Measurements from ENCODE around the gene SAA1. TPM values are rescaled to one million over a fixed set of nuclear protein-coding genes. Genes with fewer than 3 reads are reported as not detected.

The SAA1 gene
- total and polyA plus RNA-seq, 10 of the 15 experiments (the other 5 are each of a cell fraction or from before 2014, with no cell fraction given): 0.36 to 6.9 TPM; not detected in 8

DNA sequence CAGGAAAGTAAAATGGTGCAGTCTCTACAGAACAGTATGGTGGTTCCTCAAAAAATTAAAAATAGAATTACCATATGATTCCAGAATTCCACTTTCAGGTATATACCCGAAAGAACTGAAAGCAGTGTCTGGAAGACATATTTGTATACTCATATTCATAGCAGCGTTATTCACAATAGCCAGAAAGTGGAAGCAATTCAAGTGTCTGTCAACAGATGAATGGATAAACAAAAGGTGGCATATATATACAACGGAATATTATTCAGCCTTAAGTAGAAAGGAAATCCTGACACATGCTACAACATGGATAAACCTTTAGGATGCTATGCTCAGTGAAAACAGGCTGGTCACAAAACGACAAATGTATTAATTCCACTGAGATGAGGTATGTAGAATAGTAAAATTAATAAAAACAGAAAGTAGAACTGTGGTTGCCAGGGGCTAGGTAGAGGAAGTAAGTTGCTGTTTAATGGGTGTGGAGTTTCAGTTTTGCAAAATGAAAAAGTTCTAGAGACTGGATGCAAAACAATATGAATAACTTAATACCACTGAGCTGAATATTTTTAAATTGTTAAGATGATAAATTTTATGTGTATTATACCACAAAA, 14.5 kb downstream of the SAA1 start (continued):
- TF ChIP-seq, protein P1, sequence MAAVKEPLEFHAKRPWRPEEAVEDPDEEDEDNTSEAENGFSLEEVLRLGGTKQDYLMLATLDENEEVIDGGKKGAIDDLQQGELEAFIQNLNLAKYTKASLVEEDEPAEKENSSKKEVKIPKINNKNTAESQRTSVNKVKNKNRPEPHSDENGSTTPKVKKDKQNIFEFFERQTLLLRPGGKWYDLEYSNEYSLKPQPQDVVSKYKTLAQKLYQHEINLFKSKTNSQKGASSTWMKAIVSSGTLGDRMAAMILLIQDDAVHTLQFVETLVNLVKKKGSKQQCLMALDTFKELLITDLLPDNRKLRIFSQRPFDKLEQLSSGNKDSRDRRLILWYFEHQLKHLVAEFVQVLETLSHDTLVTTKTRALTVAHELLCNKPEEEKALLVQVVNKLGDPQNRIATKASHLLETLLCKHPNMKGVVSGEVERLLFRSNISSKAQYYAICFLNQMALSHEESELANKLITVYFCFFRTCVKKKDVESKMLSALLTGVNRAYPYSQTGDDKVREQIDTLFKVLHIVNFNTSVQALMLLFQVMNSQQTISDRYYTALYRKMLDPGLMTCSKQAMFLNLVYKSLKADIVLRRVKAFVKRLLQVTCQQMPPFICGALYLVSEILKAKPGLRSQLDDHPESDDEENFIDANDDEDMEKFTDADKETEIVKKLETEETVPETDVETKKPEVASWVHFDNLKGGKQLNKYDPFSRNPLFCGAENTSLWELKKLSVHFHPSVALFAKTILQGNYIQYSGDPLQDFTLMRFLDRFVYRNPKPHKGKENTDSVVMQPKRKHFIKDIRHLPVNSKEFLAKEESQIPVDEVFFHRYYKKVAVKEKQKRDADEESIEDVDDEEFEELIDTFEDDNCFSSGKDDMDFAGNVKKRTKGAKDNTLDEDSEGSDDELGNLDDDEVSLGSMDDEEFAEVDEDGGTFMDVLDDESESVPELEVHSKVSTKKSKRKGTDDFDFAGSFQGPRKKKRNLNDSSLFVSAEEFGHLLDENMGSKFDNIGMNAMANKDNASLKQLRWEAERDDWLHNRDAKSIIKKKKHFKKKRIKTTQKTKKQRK (IDR thresholded peaks at IDR 0.05; ENCODE audit: low read depth, low read length): no peak
- TF ChIP-seq, protein P2, sequence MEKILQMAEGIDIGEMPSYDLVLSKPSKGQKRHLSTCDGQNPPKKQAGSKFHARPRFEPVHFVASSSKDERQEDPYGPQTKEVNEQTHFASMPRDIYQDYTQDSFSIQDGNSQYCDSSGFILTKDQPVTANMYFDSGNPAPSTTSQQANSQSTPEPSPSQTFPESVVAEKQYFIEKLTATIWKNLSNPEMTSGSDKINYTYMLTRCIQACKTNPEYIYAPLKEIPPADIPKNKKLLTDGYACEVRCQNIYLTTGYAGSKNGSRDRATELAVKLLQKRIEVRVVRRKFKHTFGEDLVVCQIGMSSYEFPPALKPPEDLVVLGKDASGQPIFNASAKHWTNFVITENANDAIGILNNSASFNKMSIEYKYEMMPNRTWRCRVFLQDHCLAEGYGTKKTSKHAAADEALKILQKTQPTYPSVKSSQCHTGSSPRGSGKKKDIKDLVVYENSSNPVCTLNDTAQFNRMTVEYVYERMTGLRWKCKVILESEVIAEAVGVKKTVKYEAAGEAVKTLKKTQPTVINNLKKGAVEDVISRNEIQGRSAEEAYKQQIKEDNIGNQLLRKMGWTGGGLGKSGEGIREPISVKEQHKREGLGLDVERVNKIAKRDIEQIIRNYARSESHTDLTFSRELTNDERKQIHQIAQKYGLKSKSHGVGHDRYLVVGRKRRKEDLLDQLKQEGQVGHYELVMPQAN (conservative IDR thresholded peaks at IDR 0.05): no peak
- TF ChIP-seq NFIC (IDR thresholded peaks at IDR 0.05; ENCODE audit: low read depth, low read length): peak; percentile 54; the same call in 1 of the 2 replicates
- TF ChIP-seq SMC3 (IDR thresholded peaks at IDR 0.05; ENCODE audit: borderline replicate concordance, low read length): no peak
- no peak for TF ChIP-seq BHLHE40 (IDR thresholded peaks at IDR 0.05; ENCODE audit: borderline replicate concordance in 1 of 2, low read depth in 2 of 2, low read length in 1 of 2)
- TF ChIP-seq, protein P3, sequence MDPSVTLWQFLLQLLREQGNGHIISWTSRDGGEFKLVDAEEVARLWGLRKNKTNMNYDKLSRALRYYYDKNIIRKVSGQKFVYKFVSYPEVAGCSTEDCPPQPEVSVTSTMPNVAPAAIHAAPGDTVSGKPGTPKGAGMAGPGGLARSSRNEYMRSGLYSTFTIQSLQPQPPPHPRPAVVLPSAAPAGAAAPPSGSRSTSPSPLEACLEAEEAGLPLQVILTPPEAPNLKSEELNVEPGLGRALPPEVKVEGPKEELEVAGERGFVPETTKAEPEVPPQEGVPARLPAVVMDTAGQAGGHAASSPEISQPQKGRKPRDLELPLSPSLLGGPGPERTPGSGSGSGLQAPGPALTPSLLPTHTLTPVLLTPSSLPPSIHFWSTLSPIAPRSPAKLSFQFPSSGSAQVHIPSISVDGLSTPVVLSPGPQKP (IDR thresholded peaks at IDR 0.05; ENCODE audit: low read depth, low read length): no peak
- TF ChIP-seq, protein P4, sequence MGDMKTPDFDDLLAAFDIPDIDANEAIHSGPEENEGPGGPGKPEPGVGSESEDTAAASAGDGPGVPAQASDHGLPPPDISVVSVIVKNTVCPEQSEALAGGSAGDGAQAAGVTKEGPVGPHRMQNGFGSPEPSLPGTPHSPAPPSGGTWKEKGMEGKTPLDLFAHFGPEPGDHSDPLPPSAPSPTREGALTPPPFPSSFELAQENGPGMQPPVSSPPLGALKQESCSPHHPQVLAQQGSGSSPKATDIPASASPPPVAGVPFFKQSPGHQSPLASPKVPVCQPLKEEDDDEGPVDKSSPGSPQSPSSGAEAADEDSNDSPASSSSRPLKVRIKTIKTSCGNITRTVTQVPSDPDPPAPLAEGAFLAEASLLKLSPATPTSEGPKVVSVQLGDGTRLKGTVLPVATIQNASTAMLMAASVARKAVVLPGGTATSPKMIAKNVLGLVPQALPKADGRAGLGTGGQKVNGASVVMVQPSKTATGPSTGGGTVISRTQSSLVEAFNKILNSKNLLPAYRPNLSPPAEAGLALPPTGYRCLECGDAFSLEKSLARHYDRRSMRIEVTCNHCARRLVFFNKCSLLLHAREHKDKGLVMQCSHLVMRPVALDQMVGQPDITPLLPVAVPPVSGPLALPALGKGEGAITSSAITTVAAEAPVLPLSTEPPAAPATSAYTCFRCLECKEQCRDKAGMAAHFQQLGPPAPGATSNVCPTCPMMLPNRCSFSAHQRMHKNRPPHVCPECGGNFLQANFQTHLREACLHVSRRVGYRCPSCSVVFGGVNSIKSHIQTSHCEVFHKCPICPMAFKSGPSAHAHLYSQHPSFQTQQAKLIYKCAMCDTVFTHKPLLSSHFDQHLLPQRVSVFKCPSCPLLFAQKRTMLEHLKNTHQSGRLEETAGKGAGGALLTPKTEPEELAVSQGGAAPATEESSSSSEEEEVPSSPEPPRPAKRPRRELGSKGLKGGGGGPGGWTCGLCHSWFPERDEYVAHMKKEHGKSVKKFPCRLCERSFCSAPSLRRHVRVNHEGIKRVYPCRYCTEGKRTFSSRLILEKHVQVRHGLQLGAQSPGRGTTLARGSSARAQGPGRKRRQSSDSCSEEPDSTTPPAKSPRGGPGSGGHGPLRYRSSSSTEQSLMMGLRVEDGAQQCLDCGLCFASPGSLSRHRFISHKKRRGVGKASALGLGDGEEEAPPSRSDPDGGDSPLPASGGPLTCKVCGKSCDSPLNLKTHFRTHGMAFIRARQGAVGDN (IDR thresholded peaks at IDR 0.05): no peak
- TF ChIP-seq, protein P5, sequence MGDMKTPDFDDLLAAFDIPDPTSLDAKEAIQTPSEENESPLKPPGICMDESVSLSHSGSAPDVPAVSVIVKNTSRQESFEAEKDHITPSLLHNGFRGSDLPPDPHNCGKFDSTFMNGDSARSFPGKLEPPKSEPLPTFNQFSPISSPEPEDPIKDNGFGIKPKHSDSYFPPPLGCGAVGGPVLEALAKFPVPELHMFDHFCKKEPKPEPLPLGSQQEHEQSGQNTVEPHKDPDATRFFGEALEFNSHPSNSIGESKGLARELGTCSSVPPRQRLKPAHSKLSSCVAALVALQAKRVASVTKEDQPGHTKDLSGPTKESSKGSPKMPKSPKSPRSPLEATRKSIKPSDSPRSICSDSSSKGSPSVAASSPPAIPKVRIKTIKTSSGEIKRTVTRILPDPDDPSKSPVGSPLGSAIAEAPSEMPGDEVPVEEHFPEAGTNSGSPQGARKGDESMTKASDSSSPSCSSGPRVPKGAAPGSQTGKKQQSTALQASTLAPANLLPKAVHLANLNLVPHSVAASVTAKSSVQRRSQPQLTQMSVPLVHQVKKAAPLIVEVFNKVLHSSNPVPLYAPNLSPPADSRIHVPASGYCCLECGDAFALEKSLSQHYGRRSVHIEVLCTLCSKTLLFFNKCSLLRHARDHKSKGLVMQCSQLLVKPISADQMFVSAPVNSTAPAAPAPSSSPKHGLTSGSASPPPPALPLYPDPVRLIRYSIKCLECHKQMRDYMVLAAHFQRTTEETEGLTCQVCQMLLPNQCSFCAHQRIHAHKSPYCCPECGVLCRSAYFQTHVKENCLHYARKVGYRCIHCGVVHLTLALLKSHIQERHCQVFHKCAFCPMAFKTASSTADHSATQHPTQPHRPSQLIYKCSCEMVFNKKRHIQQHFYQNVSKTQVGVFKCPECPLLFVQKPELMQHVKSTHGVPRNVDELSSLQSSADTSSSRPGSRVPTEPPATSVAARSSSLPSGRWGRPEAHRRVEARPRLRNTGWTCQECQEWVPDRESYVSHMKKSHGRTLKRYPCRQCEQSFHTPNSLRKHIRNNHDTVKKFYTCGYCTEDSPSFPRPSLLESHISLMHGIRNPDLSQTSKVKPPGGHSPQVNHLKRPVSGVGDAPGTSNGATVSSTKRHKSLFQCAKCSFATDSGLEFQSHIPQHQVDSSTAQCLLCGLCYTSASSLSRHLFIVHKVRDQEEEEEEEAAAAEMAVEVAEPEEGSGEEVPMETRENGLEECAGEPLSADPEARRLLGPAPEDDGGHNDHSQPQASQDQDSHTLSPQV (IDR thresholded peaks at IDR 0.05): no peak
- no peak for TF ChIP-seq YY1 (IDR thresholded peaks at IDR 0.05; ENCODE audit: low read depth, low read length)
- TF ChIP-seq ZSCAN29 (IDR thresholded peaks at IDR 0.05): no peak
- TF ChIP-seq CBX5 (IDR thresholded peaks at IDR 0.05; ENCODE audit: low read depth): no peak
- TF ChIP-seq SUPT20H (IDR thresholded peaks at IDR 0.05; ENCODE audit: borderline replicate concordance, control insufficient read depth, low read depth, low read length): no peak
- TF ChIP-seq PAX8 (IDR thresholded peaks at IDR 0.05): no peak
- no peak for TF ChIP-seq KAT2A (conservative IDR thresholded peaks at IDR 0.05; ENCODE audit: control insufficient read depth, low read depth, low read length)

Data from GM12878 (cell line).